ENCODE measurements around the gene KCNN3. TPM values are rescaled to one million over a fixed set of nuclear protein-coding genes. Genes with fewer than 3 reads are reported as not detected.

Gene KCNN3
- total and polyA plus RNA-seq, 2 donors (not counting 1 experiment from before 2014, with no cell fraction given) = 0.17 to 0.82 TPM

- Histone ChIP-seq H2AFZ (ENCODE audit: insufficient read depth, low read depth, low read length, poor library complexity, severe bottlenecking) (no peak overlapping the region), H4K20me1 (ENCODE audit: control insufficient read depth, insufficient read depth, low read length, poor library complexity, severe bottlenecking) (no peaks in the 10 kb centered on the region), H3K79me2 (ENCODE audit: control insufficient read depth, insufficient read depth, low read length) (no peaks in the 10 kb centered on the region), H3K9ac (ENCODE audit: low read length) (no peak overlapping the region), H3K36me3 (replicated peaks in 1 of 2; ENCODE audit: control extremely low read depth in 1 of 2, control insufficient read depth in 1 of 2, extremely low read depth in 1 of 2, insufficient read depth in 2 of 2, low read length in 1 of 2) (no peaks in the 10 kb centered on the region), H3K27ac (ENCODE audit: low read length in 2 of 2) (no peak overlapping the region), H3K4me2 (replicated peaks; ENCODE audit: low read depth, low read length, poor library complexity, severe bottlenecking) (no peak overlapping the region), H3K4me1 (ENCODE audit: control insufficient read depth in 2 of 2, insufficient read depth in 2 of 2, low read length in 2 of 2) (no peaks in the 10 kb centered on the region), H3K9me3 (ENCODE audit: control extremely low read depth in 1 of 3, control insufficient read depth in 2 of 3, insufficient read depth in 1 of 3, low read length in 2 of 3) (no peaks in the 10 kb centered on the region), H3K27me3 (replicated peaks in 1 of 4; ENCODE audit: control extremely low read depth in 1 of 4, control insufficient read depth in 3 of 4, insufficient read depth in 4 of 4, low read length in 3 of 4) (peaks cover 0 to 2% (median 0%) of the 10 kb centered on the region in 4 experiments), H3K4me3 (ENCODE audit: control extremely low read depth in 1 of 5, extremely low read depth in 1 of 5, insufficient read depth in 1 of 5, low read depth in 2 of 5, low read length in 4 of 5) (no peak overlapping the region)
- TF ChIP-seq EZH2 (IDR thresholded peaks at IDR 0.05; ENCODE audit: borderline replicate concordance, insufficient read depth, low read depth, low read length, poor library complexity, severe bottlenecking) = no peak
- no peak for TF ChIP-seq CTCF (IDR thresholded peaks at IDR 0.05)
- CTCF ChIA-PET = no interaction called here
- intact Hi-C loops (cut with micrococcal nuclease) = no loop called here
- POLR2A ChIA-PET = no interaction called here
- Mint-ChIP-seq H3K9me3 (ENCODE audit: insufficient read depth) (no peaks in the 10 kb centered on the region), H3K27me3 (peaks cover 15% of the 10 kb centered on the region), H3K4me3 (no peak overlapping the region), H3K4me1 (no peaks in the 10 kb centered on the region), H3K27ac (no peak overlapping the region)
- DNase-seq = no peak
- WGBS (ENCODE audit: insufficient coverage) = 100% methylated on average over 5 of the region's 5 CpGs
- no peak for ATAC-seq (ENCODE audit: low read depth)
These were observed 70.9 kb downstream of the KCNN3 start for GRCh38 chr1:154799188-154799587.

- DNase-seq = no peak
- Histone ChIP-seq H4K20me1 (ENCODE audit: control insufficient read depth, insufficient read depth, low read length, poor library complexity, severe bottlenecking) (no peaks in the 10 kb centered on the region), H2AFZ (ENCODE audit: insufficient read depth, low read depth, low read length, poor library complexity, severe bottlenecking) (no peak overlapping the region), H3K9ac (ENCODE audit: low read length) (no peak overlapping the region), H3K27ac (ENCODE audit: low read length in 2 of 2) (no peak overlapping the region), H3K4me1 (ENCODE audit: control insufficient read depth in 2 of 2, insufficient read depth in 2 of 2, low read length in 2 of 2) (no peaks in the 10 kb centered on the region), H3K36me3 (replicated peaks in 1 of 2; ENCODE audit: control extremely low read depth in 1 of 2, control insufficient read depth in 1 of 2, extremely low read depth in 1 of 2, insufficient read depth in 2 of 2, low read length in 1 of 2) (no peaks in the 10 kb centered on the region), H3K79me2 (ENCODE audit: control insufficient read depth, insufficient read depth, low read length) (no peaks in the 10 kb centered on the region), H3K4me2 (replicated peaks; ENCODE audit: low read depth, low read length, poor library complexity, severe bottlenecking) (no peak overlapping the region), H3K9me3 (ENCODE audit: control extremely low read depth in 1 of 3, control insufficient read depth in 2 of 3, insufficient read depth in 1 of 3, low read length in 2 of 3) (no peaks in the 10 kb centered on the region), H3K27me3 (replicated peaks in 1 of 4; ENCODE audit: control extremely low read depth in 1 of 4, control insufficient read depth in 3 of 4, insufficient read depth in 4 of 4, low read length in 3 of 4) (peaks cover 0 to 2% (median 0%) of the 10 kb centered on the region in 4 experiments), H3K4me3 (ENCODE audit: control extremely low read depth in 1 of 5, extremely low read depth in 1 of 5, insufficient read depth in 1 of 5, low read depth in 2 of 5, low read length in 4 of 5) (no peak overlapping the region)
- TF ChIP-seq EZH2 (IDR thresholded peaks at IDR 0.05; ENCODE audit: borderline replicate concordance, insufficient read depth, low read depth, low read length, poor library complexity, severe bottlenecking) (no peak), CTCF (IDR thresholded peaks at IDR 0.05) (no peak)
- H3K4me1 Mint-ChIP-seq = no peaks in the 10 kb centered on the region
- no CpG with 5 or more reads among the region's 1 CpG for WGBS (ENCODE audit: insufficient coverage)
- no peak for ATAC-seq (ENCODE audit: low read depth)
- peaks cover 15% of the 10 kb centered on the region for H3K27me3 Mint-ChIP-seq
- no peak overlapping the region for H3K27ac Mint-ChIP-seq
- CTCF ChIA-PET = no interaction called here
- H3K9me3 Mint-ChIP-seq (ENCODE audit: insufficient read depth) = no peaks in the 10 kb centered on the region
- intact Hi-C loops (cut with micrococcal nuclease) = no loop called here
- no peak overlapping the region for H3K4me3 Mint-ChIP-seq
- POLR2A ChIA-PET = no interaction called here
These were observed 71.4 kb downstream of the KCNN3 start for GRCh38 chr1:154798645-154799044.

All from B cell (primary cell).